GM19395 (cell line): ENCODE data around the gene PSME4.
"Not testable (repeated sequence)": the region's sequence is repeated elsewhere in the genome, so short reads cannot be mapped to it uniquely, and the experiment has no call there.

Experiments used
- ATAC-seq: cut with Tn5 transposase; IDR thresholded peaks from one replicate; pipeline ENCODE4 v1.9.1; 2021; ENCODE audit warnings: mild to moderate bottlenecking, moderate library complexity; ENCODE audit not compliant: unreplicated experiment

The PSME4 gene

DNA sequence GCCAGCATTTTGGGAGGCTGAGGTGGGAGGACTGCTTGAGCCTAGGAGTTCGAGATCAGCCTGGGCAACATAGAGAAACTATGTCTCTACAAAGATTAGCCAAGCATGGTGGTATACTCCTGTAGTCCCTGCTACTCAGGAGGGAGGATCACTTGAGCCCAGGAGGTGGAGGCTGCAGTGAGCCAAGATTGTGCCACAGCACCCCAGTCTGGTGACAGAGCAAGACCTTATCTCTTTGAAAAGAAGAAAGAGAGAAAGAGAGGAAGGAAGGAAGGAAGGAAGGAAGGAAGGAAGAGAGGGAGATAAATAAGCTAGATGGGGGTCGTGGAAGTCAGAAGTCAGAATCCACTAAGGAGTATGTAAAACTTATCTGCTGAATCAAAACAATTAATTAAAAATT, 127.2 kb downstream of the PSME4 start:
- ATAC-seq, result no peak

DNA sequence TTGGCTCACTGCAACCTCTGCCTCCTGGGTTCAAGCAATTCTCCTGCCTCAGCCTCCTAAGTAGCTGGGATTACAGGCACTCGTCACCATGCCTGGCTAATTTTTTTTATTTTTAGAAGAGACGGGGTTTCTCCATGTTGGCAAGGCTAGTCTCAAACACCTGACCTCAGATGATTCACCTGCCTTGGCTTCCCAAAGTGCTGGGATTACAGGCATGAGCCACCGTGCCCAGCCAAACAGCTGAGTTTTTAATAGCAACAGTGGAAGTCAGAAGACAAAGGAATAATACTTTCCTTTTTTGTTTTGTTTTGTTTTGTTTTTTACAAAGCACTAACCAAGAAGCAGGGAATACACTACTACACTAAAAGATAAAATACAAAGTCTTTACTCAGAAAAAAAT, 127.9 kb downstream of the PSME4 start:
- no peak for ATAC-seq

DNA sequence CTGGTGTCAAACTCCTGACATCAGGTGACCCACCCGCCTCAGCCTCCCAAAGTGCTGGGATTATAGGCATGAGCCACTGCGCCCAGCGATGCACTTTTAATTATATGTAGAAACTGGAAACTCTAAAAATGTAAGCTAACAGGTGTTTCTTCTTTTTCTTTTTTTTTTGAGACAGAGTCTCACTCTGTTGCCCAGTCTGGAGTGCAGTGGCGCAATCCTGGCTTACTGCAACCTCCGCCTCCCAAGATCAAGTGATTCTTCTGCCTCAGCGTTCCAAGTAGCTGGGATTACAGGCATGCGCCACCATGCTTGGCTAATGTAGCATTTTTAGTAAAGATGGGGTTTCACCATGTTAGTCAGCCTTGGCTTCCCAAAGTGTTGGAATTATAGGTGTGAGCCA, 129.1 kb downstream of the PSME4 start:
- not testable (repeated sequence) for ATAC-seq

DNA sequence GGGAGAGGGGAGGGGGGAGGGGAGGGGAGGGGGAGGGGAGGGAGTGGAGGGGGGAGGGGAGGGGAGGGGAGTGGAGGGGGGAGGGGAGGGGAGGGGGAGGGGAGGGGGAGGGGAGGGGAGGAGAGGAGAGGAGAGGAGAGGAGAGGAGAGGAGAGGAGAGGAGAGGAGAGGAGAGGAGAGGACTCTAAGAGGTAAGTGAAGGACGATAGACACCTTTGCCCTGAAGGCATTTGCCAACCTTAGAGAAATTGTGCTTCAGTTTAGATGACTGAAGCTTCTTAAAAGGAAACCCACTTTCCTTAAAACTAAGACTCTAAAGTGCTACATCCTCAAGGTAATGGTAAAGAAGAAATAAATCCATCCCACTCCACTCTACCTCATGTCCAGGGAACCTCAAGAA, 130.2 kb downstream of the PSME4 start:
- no peak for ATAC-seq

DNA sequence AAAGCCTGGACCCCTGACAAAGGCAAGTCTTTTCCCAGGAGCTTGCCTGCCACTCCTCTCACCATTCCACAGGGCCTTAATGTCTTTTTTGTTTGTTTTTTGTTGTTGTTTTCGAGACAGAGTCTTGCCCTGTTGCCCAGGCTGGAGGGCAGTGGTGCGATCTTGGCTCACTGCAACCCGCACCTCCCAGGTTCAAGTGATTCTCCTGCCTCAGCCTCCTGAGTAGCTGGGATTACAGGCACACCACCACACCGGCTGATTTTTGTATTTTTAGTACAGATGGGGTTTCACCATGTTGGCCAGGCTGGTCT, 140.9 kb downstream of the PSME4 start:
- not testable (repeated sequence) for ATAC-seq

DNA sequence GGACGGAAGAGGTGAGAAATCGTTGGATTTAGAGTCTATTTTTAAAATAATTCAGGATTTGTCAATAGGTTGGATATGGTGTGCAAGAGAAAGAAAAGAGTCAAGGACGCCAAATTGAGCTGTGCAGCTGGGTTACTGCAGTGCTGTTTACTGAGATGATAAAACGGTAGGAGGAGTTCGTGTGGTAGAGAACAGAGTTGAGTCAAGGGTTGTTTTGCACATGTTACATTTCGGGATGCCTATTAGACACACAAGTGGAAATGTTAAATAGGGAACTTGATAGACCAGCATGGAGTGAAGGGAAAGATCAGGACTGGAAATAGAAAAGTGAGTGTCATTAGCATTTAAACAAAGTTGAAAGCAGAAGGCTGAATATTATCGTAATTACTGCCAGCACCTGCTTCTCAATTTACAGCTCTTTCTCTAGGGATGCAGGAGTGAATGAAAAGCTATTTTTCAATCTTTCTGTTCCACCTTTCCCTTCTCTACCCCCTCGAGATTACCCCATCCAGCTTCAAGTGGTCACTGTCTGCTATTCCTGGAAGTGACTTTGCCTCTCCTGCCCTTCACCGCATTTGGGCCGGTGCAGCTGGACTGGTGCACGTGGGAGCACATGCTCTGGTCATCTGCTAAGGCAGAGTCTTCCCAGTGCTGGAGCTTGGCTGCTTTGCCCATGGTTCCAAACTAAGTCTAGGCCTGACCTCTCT, 141.4 kb downstream of the PSME4 start:
- no peak for ATAC-seq

DNA sequence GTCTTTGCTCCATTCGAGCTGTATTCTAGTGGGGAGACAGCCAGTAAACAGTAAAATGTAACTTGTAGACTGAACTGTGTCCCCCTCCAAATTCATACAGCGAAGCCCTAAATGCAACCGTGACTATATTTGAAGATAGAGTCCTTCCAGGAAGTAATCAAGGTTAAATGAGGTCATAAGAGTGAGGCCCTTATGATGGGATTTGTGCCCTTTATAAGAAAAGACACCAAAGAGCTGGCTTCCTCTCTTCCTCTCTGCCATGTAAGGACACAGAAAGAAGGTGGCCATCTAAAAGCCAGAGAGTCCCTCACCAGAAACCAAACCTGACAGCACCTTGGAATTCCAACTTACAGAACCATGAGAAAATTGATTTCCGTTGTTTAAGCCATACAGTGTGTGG, 142.5 kb downstream of the PSME4 start:
- ATAC-seq, result no peak

DNA sequence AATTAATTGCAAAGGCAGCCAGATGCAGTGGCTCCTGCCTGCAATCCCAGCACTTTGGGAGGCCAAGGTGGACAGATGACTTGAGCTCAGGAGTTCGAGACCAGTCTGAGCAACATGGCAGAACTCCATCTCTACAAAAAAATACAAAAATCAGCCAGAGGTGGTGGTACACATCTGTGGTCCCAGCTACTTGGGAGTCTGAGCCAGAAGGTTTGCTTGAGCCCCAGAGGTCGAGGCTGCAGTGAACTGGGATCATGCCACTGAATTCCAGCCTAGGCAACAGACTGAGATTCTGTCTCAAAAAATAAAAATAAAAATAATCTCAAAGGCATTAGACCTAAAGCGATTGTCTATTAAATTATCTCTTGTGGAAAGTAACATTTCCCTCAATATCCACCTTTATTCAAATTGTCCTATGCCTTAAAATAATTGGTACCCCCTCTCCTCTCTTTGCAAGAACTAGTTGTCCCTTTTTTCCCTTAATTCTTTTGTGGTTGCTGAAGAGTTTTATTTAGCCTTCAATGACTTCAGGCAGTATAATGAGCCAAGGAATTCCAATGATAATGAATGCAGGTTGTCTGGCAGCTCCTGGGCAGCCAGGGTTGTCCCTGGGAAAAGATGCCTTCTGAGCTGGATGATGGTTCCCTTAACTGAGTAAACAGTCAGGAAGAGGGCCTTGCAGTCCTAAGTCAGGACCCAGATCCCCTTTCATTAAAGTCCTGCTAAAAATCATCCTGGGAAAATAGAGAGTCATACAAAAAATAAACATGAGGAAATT, 143.2 kb downstream of the PSME4 start:
- no peak for ATAC-seq

DNA sequence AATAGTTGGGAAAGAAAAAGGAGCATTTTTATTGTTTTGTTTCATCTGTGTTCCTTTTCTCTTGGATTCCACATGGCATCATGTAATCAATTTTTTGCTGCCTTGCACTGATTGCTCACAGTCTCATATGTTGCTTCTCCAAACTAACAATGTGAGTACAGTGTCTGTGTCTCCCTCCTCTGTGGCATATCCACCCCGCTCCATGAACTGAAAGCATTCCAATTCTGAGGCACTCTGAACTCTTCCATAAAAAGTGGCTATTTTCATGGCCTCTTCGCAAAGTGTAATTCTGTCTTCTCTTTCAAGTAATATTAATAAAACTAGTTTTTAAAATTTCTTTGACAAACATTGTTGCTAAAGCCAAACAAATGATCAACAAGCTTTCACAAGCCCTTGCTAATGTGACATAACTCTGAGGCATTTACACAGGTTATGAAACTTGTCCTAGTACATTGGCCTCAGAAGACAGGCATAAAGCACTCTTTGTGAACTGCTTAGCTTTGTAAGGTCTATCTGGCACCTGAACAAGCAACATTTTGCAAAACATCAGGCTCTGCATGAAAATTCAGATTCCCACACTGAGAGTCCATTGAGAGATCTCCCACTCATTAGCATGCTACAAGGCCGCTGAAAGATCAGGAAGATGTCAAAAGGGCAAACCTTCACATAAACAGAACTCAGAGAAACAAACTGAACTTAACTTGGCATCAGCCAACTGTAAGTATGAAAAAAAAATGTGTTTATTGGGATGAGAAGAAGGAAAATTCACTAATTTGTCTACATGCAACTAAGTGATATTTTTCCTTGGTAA, 144.0 kb downstream of the PSME4 start:
- no peak for ATAC-seq

DNA sequence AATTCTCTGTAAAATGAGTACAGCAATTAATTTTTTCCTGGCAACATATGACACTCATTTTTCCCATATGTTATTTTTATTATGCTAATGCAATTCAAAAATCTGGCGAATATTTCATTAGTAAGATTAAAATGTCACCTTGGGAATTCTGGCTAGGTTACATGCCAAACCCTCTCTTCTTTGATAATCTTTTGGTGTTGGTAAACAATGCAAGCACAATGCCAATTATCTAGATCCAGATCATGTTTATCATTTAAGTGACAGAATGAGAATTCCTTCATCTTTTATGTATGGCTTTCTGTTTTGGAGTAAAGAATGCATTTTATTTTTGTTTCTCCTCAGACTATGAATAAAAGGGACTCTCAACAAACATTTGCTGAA, 144.8 kb downstream of the PSME4 start:
- ATAC-seq, result no peak

DNA sequence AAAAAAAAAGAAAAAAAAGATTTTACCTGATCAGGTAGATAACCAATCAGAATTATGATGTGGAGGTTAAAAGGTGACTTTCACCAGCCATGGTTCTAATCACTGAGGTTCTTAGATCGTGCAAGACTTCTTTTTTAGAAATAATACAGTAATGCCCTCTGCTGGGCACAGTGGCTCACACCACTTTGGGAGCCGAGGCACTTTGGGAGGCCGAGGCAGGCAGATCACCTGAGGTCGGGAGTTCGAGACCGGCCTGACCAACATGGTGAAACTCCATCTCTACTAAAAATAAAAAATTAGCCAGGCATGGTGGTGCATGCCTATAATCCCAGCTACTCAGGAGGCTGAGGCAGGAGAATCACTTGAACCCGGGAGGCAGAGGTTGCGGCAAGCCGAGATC, 147.2 kb downstream of the PSME4 start:
- ATAC-seq, result not testable (repeated sequence)

DNA sequence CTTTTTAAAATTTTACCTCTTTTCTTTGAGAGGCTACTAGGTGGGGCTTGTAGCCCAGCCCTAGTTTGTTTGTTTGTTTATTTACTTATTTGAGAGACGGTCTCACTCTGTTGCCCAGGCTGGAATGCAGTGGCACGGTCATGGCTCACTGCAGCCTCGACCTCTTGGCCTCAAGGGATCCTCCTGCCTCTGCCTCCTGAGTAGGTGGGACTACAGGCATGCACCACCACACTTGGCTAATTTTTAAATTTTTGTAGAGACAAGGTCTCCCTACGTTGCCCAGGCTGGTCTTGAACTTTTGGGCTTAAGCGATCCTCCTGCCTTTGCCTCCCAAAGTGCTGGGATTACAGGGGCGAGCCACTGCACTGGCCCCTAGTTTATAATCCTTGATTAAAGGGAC, 149.0 kb downstream of the PSME4 start:
- ATAC-seq, result no peak

DNA sequence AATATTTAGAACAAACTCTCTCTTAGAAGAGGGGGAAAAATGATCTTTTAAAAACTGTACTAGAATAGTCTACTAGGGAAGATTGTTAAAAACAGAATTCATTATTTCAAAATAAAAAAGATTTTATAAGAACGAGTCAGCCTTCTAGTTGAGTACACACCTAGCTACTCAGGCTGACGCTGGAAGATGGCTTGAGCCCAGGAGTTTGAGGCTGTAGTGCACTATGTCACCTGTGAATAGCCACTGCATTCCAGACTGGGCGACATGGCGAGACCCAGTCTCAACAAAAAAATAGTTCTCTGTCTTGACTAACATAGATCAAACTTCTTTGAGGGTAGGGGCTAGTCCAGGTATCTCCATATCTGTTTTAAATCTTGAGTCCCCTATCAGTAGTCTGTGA, 150.1 kb downstream of the PSME4 start:
- ATAC-seq, result no peak

DNA sequence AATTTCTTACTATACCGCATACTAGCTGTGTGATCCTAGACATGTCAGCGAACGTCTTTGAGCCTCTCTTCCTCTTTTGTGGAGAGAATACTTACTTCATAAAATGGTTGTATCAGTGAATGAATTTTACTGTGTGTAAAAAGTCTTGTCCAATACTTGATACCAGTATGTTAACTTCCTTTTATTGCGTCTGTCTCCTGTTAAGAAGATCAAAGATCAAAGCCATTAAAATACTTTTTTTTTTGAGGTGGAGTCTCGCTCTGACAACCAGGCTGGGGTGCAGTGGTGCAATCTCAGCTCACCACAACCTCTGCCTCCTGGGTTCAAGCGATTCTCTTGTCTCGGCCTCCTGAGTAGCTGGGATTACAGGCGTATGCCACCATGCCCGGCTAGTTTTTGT, 150.7 kb downstream of the PSME4 start:
- no peak for ATAC-seq

DNA sequence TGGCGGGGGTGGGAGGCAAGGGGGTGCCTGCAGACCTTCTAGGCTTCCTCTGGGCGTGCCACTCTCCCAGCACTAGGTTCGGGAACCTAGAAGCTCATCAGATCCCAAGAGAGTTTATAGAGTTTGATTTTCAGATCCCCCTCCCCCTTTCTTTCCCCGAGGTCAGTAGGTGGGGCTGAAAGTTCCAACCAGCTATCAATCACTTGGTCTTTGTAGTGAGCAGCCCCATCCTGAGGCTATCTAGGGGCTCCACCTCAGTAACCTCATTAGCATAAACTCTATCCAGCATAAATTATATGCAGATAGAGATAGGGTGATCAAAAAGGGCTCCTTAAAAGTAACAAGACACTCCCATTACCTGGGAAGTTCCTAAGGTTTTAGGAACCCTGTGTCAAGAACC, 151.2 kb downstream of the PSME4 start:
- no peak for ATAC-seq

DNA sequence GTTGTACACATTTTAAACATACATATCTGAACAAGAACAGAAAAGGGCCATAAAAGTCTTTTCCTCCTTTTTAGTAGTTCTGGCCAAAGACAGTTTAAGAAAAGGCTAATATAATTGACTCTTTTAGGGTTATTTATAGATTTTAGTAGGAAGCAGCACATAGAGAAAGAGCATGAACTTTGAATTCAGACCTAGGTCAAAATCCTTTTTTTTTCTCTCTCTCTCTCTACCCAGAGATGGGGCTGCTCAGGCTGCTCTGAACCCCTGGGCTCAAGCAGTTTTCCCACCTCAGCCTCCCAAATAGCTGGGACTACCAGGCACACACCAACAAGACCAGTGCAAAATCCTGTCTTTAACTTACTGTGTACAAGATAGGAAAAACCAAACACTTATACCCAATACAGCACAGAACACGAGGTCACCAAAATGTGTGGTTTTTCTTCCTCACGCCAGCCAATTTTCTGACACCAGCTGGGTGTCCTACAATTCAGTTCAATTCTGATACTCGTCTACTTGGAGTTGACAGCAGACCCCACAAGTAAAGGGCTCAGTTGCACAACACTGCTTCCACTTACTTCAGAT, 151.8 kb downstream of the PSME4 start:
- no peak for ATAC-seq
